GM19099 (cell line): ENCODE data around the gene STXBP1.
A peak's percentile ranks its signal among the peaks of the same experiment; 100 is the strongest.

Experiments
- POLR2A ChIP-seq: IDR thresholded peaks from 3 replicates; pipeline ENCODE4 v1.6.1; 2011; ENCODE audit warnings: low read depth; ENCODE audit not compliant: insufficient read length; ENCODE audit errors: extremely low read depth

STXBP1 gene

GRCh38 chr9:127686461-127687393 lies 74.7 kb downstream of the STXBP1 start:
- no peak for TF ChIP-seq POLR2A

- TF ChIP-seq POLR2A, result no peak
Observed at GRCh38 chr9:127689329-127690000, 77.4 kb downstream of the STXBP1 start.

DNA sequence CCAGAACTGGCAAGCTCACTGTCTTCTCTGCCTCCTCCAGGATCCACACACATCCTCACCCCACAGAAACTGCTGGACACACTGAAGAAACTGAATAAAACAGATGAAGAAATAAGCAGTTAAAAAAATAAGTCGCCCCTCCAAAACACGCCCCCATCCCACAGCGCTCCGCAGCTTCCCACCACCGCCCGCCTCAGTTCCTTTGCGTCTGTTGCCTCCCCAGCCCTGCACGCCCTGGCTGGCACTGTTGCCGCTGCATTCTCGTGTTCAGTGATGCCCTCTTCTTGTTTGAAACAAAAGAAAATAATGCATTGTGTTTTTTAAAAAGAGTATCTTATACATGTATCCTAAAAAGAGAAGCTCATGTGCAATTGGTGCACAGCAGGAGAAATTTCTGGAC lies 78.7 kb downstream of the STXBP1 start:
- no peak for TF ChIP-seq POLR2A

GRCh38 chr9:127692071-127692470 lies 80.0 kb downstream of the STXBP1 start:
- no peak for TF ChIP-seq POLR2A

- TF ChIP-seq POLR2A, result no peak
Observed at GRCh38 chr9:127693143-127693542, 81.1 kb downstream of the STXBP1 start.

DNA sequence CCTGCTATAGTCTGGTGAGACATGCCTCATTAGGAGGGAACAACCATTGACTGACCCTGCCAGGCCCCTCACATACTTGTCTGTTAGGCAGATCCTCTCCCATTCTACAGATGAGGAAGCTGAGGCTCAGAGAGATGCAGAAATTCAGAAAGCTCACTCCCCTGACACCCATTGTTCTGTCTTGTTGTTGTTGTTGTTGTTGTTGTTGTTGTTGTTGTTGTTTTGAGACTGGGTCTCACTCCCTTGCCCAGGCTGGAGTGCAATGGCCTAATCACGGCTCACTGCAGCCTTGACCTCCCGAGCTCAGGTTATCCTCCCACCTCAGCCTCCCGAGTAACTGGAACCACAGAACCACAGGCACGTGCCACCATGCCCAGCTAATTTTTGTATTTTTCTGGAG lies 81.6 kb downstream of the STXBP1 start:
- TF ChIP-seq POLR2A, result no peak

GRCh38 chr9:127694890-127695720 lies 83.0 kb downstream of the STXBP1 start:
- TF ChIP-seq POLR2A, result no peak

DNA sequence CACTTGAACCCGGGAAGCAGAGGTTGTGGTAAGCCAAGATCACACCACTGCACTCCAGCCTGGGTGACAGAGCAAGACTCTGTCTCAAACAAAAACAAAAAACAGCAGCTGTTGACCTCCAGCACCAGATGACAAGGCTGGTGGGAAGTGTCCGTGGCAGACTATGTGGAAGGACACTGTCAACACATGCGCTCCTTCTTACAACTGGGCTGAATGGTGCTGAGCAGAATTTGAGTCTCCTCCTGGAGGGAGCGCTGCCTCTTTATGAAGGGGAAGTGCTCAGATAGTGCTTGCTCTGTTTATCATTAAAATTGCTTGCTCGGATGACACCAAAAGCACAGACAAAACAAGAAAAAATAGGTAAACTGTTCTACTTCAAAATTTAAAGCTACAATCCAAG lies 85.5 kb downstream of the STXBP1 start:
- no peak for TF ChIP-seq POLR2A

DNA sequence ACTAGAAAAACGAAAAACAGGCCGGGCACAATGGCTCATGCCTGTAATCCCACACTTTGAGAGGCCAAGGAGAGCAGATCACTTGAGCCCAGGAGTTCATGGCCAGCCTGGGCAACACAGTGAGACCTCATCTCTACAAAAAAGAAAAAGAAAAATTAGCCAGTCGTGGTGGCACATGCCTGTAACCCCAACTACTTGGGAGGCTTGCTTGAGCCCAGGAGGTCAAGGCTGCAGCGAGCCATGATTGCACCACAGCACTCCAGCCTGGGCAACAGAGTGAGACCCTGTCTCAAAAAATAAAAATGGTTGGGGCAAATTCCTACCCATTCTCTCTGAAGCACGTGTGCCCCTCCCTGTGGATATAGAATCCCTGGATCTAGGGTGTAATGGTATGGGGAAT lies 86.3 kb downstream of the STXBP1 start:
- no peak for TF ChIP-seq POLR2A

DNA sequence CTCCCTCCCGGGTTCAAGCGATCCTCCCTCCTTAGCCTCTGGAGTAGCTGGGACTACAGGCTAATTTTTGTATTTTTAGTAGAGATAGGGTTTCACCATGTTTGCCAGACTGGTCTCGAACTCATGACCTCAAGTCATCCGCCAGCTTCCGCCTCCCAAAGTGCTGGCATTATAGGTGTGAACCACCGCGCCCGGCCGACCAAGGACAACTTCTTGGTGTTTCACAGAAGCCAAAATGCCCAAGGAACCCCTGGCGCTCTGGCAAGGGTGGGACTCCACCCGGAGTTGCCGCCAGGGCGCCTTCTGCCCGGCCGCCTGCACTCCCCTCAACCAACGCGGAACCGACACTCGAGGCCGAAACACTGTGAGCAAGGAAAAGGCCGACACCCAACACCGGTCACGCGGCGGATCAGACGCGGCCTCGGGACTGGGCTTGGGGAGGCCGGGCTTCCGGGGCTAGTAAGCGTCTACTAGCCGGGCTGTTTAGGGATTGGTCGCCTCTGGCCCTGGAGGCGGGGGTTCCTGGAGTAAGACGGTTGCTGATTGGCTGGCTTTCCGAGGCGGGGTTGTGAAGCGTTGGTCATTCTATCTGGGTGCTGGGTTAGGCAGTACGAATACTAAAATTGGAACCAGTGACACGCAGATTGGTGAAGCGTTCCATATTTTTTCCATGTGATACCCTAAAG lies 87.1 kb downstream of the STXBP1 start:
- TF ChIP-seq POLR2A, result peak; percentile 54

- no peak for TF ChIP-seq POLR2A
Observed at GRCh38 chr9:127700140-127700539, 88.1 kb downstream of the STXBP1 start.

DNA sequence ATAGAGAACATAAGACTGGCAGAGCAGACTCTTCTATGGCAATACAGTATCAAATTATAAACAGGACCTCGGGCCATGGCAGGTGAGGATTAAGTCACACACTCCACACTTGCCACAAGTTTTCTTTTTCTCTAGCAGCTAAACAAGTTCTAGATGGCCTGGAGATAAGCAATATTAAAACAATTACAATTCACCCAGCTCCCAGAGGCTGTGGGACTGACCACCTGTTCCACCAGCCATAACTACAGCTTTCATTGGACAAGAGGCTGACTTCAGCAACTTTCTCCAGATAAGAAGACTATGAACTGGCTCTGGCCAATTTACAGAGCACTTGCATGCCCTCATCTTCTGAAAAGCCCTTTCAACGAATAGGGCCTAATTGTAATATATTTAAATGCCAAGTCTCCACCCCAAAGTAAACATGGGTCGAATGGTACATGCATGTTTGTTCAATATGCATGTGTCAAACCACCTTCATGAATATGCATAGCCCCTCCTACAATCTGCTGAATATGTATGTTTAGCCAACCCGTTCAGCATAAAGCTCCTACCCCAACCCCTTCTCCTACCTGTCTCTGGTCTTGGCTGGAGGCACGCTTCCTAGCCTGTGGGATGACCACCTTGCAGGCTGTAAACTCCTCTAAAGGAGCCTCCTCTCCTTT lies 88.6 kb downstream of the STXBP1 start:
- no peak for TF ChIP-seq POLR2A

- no peak for TF ChIP-seq POLR2A
Observed at GRCh38 chr9:127703289-127703946, 91.3 kb downstream of the STXBP1 start.
